22Rv1 (cell line): ENCODE measurements around the gene ATP1A1.

Experiments used
- H3K27ac ChIP-seq: fragments of 450-650 bp; 2 replicates; pipeline ENCODE4 v1.5.1; 2017
- ZFX ChIP-seq: fragments of 450-650 bp; IDR thresholded peaks from 2 replicates; pipeline ENCODE4 v1.6.1; 2017; ENCODE audit warnings: antibody characterized with exemption, borderline replicate concordance
- TF ChIP-seq, protein P1 (sequence below): fragments of 450-650 bp; IDR thresholded peaks from 2 replicates; pipeline ENCODE4 v1.5.1; 2017; ENCODE audit warnings: mild to moderate bottlenecking

Gene ATP1A1

DNA sequence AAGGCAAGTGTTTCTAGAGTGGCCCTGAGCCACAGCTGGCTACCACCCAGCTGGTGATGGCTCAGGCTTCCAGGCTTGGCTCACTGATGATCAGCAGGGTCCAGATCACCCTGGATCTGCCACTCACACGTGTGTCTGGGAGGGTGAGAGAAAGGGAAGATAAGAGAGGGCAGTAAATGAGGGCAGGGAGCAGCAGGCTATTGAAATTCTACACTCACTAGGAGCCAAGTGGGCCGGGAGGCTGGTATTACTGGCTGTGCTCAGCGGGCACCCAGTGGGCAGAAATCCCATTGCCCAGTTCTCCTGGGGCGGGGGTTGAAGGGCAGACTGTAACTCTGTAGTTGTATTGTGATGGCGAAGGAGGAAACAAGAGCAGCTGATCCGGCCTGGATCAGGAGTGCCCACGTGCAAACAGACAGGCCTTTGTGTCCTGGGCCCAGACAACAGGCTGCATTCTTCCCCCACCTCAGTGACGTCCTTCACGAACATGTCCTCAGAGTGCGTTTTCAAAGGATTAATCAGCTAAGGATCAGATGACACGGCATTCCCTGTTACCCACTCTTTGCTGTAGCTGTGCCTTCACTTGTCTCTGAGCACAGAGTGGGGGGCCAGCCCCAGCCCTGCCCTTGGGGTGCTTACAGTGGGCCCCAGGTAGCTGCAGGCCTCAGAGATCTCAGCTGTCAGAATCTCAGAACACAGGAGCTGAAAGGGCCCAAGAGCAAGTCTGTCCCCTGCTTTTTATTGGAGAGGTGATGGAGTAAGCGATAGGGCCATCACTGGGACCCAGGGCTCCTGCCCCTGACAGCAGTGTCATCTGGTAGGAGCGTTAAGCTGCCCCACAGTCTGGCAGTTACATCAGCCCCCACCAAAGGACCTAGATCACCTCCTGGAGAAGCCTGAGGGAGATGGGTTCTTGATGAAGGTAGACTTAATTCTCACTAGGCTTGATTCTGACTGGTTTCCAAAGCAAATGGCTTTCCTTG lies 60.5 kb downstream of the ATP1A1 start:
- no peak overlapping the region for H3K27ac ChIP-seq
- TF ChIP-seq, protein P1, sequence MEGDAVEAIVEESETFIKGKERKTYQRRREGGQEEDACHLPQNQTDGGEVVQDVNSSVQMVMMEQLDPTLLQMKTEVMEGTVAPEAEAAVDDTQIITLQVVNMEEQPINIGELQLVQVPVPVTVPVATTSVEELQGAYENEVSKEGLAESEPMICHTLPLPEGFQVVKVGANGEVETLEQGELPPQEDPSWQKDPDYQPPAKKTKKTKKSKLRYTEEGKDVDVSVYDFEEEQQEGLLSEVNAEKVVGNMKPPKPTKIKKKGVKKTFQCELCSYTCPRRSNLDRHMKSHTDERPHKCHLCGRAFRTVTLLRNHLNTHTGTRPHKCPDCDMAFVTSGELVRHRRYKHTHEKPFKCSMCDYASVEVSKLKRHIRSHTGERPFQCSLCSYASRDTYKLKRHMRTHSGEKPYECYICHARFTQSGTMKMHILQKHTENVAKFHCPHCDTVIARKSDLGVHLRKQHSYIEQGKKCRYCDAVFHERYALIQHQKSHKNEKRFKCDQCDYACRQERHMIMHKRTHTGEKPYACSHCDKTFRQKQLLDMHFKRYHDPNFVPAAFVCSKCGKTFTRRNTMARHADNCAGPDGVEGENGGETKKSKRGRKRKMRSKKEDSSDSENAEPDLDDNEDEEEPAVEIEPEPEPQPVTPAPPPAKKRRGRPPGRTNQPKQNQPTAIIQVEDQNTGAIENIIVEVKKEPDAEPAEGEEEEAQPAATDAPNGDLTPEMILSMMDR: no peak
- no peak for TF ChIP-seq ZFX

DNA sequence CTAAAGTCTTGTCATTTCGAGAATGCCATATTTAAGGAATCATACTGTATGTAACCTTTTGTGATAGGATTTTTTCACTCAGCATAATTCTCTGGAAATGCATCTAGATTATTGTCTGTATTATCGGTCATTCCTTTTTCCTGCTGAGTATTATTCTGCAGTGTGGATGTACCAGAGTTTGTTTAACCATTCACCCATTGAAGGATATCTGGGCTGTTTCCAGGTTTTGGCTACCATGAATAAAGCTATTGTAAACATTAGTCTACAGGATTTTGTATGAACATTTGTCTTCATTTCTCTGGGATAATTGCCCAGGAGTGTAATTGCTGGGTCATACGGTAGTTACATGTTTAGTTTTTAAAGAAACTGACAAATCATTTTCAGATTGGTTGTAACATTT lies 61.8 kb downstream of the ATP1A1 start:
- TF ChIP-seq, protein P1: no peak
- no peak for TF ChIP-seq ZFX
- no peak overlapping the region for H3K27ac ChIP-seq

DNA sequence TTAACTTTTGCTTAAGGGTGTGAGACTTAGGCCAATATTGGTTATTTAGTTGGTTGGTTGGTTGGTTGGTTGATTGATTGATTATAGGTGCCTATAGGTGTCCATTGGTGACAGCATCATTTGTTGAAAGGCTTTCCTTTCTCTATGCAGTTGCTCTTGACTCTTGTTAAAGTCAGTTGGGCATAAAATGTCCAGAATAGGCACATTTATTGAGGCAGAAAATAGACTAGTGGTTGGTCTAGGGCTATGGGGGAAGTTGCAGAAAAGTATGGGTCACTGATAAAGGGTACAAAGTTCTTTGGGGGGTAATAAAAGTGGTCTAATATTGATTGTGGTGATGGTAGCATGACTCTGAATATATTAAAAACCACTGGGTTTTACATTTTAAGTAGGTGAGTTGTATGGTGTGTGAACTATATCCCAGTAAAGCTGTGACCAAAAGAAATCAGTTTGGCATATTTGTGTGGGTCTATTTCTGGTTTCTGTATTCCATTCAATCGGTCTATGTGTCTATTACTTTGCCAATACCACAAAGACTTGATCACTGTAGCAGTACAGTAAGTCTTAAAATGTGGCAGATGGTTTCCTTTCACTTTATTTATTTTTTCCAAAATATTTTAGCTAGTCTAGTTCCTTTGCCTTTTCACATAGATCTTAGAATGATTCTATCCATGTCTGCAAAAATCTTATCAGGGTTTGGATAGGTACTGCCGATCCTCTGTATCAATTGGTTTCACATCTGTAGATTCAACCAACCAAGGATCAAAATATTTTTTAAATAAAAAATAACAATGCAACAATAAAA lies 63.0 kb downstream of the ATP1A1 start:
- no peak for TF ChIP-seq ZFX
- TF ChIP-seq, protein P1: no peak
- no peak overlapping the region for H3K27ac ChIP-seq

DNA sequence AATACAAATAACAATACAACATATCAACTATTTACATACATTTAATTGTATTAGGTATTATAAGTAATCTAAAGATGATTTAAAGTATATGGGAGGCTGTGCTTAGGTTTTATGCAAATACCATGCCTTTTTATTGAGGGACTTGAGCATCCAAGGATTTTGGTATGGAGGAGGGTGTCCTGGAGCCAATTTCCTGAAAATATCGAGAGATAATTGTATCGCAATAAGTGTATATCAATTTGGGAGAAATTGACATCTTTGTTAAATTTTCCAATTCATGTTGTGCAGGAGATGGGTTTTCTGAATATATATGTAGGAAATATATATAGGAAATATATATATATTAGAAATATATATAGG lies 63.5 kb downstream of the ATP1A1 start:
- TF ChIP-seq, protein P1: no peak
- TF ChIP-seq ZFX: no peak
- H3K27ac ChIP-seq: no peak overlapping the region

DNA sequence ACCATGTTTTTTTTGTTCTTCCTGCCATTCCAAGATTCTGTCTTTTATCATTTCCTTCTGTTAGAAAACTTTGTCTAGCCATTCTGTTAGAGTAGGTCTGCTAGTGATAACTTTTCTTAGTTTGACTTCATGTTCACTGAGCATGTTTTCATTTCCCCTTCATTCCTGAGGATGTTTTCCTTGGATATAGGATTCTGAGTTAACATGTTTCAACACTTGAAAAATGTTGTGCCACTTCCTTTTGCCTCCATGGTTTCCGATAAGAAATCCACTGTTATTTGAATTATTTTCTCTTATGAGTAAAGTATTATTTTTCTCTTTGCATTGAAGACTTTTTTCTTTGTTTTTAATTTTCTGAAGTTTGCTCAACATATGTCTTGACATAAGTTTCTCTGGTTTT lies 66.7 kb downstream of the ATP1A1 start:
- TF ChIP-seq ZFX: no peak
- TF ChIP-seq, protein P1: no peak
- no peak overlapping the region for H3K27ac ChIP-seq

DNA sequence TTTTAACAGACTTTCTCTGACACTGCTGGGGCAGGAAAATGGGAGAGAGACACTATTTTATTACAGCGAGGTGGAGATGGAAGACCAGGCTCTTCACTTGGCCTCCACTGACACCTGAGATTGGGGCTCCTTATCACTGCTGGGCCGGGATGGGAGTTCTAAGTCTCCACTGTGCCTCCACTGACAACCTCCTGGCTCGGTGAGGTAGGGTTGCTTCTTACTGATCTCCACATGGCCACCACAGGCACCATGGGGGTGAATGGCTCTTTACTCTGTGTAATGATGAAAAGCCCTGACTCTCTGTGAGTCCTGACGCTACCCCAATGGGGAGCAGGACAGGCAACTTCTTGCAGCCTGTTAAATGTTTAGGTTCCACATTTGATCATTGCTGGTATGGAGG lies 67.7 kb downstream of the ATP1A1 start:
- TF ChIP-seq, protein P1: no peak
- TF ChIP-seq ZFX: no peak

DNA sequence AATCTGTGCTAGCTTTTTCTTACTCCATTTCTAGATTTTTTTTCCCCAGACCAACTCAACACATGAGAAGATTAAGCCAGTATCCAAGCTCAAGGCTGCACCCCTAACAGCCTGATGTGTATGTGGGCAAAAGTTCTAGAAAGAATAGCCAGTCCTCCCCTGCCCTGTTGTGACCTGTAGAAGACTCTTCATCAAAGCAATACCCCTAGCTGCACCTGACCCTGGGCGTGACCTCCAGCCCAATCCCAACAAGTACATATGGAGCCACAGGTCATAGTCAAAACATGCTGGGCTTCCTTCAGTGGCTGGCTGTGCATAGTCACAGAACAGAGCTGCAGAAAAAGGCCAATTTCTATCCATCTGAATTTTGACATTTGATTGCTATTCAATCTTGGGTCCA lies 72.5 kb downstream of the ATP1A1 start:
- TF ChIP-seq, protein P1: no peak
- TF ChIP-seq ZFX: no peak
- H3K27ac ChIP-seq: no peak overlapping the region

More for the DNA sequence above, 67.7 kb downstream of the ATP1A1 start:
- H3K27ac ChIP-seq: no peak overlapping the region
